CD4-positive, alpha-beta T cell treated with Interleukin-12 subunit alpha and Interleukin-12 subunit beta, for 1 hour (primary cell): Measurements from ENCODE around the gene DOCK1.

ENCODE experiments used
- DNase-seq: peaks from one replicate; pipeline ENCODE4 v3.0.0-alpha.2; 2020

Gene DOCK1

GRCh38 chr10:127415901-127416581 lies 510.8 kb downstream of the DOCK1 start:
- no peak for DNase-seq

DNA sequence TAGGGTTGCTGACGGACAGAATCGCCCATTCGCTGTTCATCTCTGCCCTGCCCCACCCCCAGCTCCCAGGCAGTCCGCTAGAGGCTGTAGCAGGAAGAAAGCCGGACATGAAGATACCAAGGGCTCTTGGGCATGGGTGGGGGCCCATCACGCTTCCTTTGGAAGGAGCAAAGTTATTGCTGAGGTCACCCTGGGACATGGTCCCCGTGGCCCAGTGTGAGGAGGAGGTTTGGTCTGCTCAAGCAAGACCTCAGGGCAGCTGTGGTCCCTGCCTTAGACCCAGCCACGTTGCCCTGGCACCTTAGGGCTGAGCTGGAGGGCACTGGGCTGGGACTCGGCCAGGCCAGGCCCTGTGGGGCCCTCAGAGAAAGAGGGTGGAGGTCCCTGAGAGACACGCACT lies 511.8 kb downstream of the DOCK1 start:
- no peak for DNase-seq

DNA sequence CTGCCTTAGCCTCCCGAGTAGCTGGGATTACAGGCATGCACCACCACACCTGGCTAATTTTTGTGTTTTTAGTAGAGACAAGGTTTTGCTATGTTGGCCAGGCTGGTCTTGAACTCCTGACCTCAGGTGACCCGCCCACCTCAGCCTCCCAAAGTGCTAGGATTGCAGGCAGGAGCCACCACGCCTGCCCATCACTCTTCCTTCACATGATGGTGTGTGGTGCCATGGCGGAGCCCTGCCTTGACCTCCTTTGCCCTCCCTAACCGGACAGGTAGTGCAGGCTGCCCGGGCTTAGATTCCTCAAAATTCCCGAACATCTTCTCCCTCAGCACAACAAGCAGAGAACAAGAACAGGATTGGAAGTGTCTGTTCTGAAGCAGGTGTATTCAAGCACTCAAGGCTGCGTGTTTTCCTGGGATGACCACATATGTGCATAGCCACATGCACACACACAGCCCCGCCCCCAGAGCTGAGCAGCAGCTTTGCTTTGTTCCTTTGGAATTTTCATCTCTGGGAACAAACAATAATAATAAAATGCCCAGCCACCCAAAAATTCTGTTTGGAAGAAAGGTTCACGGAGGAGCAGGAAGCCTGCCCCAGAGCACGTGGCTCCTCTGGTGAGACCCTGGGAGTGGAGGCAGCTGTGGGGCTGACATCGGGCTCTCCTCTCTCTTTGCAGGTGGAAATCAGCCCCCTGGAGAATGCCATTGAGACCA lies 512.6 kb downstream of the DOCK1 start:
- no peak for DNase-seq

DNA sequence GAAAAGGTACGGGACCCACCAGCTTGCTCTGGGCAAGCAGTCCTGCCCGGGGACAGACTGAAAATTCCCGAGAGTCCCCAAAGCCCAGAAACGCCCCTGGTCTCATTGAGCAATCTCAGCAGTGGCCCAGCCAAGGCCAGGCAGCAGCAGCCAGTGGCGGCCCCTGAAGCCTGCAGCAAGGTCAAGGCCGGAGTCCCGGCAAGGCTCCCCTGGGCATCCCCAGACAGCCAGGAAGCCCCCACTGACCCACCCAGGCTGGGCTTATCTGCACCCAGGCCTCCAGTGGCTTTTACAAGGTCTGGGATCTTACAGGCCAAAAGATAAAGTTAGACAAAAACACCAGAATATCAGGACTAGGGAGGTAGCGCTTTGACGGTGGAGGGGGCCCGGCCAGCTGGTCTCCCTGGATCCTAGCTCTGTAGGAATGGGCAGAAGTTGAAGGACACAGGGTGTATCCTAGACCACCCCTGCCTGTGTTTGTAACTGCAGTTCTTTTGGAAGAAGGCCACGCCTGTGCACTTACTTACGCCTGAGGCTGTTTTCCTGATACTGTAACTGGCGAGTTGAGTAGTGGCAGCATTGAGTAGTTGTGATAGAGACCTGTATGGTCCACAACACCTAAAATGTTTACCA lies 513.4 kb downstream of the DOCK1 start:
- no peak for DNase-seq

- DNase-seq: no peak
These were observed 515.0 kb downstream of the DOCK1 start for GRCh38 chr10:127420138-127420684.

DNA sequence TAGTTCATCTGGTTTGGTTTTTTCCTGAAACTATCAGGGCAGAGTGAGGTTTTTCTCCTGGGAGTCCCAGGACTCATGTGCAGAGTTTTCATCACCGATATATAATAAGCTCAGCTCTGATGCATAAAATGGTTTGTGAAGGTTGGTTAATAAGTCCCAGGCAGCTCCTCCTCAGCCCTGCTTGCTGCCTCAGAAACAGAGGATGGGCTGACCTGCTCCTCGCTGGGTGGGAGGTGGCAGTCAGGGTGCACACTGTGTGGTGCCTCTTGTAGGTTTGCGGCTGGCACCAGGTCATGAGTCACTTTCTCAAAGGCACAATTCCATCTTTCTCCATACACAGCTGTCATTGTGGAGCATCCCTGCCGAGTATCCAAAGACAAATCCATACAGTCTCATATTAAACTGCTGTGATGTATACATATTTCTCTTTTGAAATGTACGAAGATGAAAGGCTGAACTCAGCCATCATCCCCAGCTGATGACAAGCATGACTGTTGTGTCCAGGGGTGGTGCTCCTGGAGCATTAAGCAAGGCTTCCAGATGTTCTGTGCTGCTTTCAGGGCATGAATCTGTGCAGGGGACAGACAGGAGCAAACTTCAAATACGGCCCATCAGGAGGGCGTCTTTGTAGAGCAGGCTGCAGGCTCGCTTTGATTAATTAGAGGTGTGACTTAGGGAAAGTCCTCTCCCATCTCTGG lies 518.1 kb downstream of the DOCK1 start:
- DNase-seq: no peak

DNA sequence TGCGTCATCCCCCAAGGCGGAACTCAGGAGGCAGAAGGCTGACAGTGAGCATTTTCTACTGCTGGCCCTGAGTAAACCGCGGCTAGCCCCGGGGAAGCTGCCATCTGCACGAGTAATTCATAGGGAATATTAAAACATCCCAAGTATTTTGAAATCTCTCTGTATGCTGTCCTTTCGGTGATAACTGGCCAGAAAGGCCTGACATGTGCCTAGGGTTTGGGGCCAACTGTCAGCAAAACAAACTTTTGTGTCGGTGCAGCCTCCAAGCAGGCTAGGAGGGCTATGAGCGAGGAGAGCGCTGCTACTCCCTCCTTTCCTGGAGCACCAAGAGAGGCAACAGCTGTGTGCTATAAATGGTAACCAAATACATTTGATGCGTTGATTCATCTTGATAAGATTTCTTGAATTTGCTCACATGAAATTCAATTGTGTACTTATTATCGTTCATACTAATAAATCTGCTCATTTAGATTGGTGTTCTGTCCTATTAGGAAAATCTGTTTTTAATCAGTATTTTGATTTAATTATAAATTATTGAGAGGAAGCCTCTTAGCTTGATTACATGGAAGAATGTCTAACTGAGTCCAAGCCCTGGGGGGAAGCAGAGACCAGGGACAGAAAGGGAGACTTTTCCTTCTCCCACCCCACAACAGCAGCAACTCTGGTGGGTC lies 519.5 kb downstream of the DOCK1 start:
- DNase-seq: no peak

DNA sequence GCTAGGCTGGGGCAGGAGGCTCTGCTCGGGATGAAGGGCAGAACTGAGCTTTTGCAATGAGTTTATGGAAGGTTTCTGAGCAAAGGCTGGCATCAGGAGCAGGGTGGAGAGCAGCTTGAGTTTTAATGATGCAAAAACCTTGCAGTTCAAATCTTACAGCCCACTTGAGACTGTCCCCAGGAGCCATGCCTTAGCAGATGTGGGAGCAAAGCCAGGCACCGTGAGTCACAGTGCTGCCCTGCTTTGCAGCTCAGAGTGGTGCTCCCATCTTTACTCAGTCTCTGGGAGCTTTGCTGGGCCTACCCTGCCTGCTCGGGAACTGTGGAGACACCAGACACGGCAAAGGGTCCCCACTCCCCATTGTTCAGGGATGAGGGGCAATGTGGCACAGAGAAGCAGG lies 521.5 kb downstream of the DOCK1 start:
- DNase-seq: no peak

- no peak for DNase-seq
These were observed 522.7 kb downstream of the DOCK1 start for GRCh38 chr10:127427926-127428325.

DNA sequence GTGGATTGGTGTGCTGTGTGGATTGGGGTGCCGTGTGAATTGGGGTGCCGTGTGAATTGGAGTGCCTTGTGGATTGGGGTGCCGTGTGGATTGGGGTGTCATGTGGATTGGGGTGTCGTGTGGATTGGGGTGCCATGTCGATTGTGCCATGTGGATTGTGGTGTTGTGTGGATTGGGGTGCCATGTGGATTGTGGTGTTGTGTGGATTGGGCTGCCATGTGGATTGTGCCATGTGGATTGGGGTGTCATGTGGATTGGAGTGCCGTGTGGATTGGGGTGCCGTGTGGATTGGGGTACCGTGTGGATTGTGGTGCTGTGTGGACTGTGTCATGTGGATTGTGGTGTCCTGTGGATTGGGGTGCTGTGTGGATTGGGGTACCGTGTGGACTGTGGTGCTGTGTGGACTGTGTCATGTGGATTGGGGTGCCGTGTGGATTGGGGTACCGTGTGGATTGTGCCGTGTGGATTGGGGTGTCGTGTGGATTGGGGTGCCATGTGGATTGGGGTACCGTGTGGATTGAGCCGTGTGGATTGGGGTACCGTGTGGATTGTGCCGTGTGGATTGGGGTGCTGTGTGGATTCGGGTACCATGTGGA lies 523.3 kb downstream of the DOCK1 start:
- DNase-seq: no peak

GRCh38 chr10:127429601-127430312 lies 524.5 kb downstream of the DOCK1 start:
- DNase-seq: no peak

- no peak for DNase-seq
These were observed 526.3 kb downstream of the DOCK1 start for GRCh38 chr10:127431525-127431924.

GRCh38 chr10:127434006-127434405 lies 528.8 kb downstream of the DOCK1 start:
- DNase-seq: no peak

GRCh38 chr10:127435246-127435645 lies 530.0 kb downstream of the DOCK1 start:
- no peak for DNase-seq

- no peak for DNase-seq
These were observed 535.1 kb downstream of the DOCK1 start for GRCh38 chr10:127440371-127440770.

GRCh38 chr10:127441350-127442219 lies 536.4 kb downstream of the DOCK1 start:
- DNase-seq: no peak

- no peak for DNase-seq
These were observed 536.9 kb downstream of the DOCK1 start for GRCh38 chr10:127442220-127442525.

GRCh38 chr10:127444155-127444554 lies 538.9 kb downstream of the DOCK1 start:
- DNase-seq: no peak

DNA sequence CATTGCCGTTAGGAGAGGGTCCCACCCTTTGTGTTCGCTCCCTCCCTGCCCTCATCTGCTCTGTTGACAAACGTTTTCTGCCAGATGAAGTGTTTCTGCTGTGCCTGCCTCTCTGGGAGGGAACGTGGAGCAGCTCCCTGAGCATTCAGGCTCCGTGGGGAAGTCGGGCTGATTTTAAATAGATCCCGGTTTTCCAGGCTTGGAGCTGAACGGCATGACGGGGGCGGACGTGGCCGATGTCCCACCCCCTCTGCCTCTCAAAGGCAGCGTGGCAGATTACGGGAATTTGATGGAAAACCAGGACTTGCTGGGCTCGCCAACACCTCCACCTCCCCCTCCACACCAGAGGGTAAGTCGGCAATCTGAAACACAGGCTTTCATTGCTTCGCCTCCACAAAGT lies 542.0 kb downstream of the DOCK1 start:
- no peak for DNase-seq

- no peak for DNase-seq
These were observed 544.3 kb downstream of the DOCK1 start for GRCh38 chr10:127449490-127449889.

GRCh38 chr10:127450644-127451043 lies 545.4 kb downstream of the DOCK1 start:
- DNase-seq: no peak
